Upper lobe of left lung (tissue), 6 donors: ENCODE results near the gene DGKQ. TPM values are rescaled to one million over a fixed set of nuclear protein-coding genes. Genes with fewer than 3 reads are reported as not detected.
A peak's percentile ranks its signal among the peaks of the same experiment; 100 is the strongest.
"Not testable (repeated sequence)": the region's sequence is repeated elsewhere in the genome, so short reads cannot be mapped to it uniquely, and the experiment has no call there.

Experiments
- ATAC-seq, 2 donors: fragments of 200-7000 bp; cut with Tn5 transposase; one replicate each; pipeline ENCODE4 v1.9.1; 2022; ENCODE audit warnings: mild to moderate bottlenecking in 2 of 2, moderate library complexity in 2 of 2; ENCODE audit not compliant: low FRiP score in 2 of 2
- DNase-seq, 2 donors: peaks; one replicate each; pipeline ENCODE4 v3.0.0-alpha.2; 2019 to 2020
- H3K27ac ChIP-seq, 4 donors: fragments of 200-600 bp; sonication (generic); one replicate each; pipeline ENCODE4 v1.5.1; 2016 to 2019
- H3K27me3 ChIP-seq, 4 donors: fragments of 200-600 bp; sonication (generic); one replicate each; pipeline ENCODE4 v1.5.1; 2017 to 2019
- H3K36me3 ChIP-seq, 4 donors: fragments of 200-600 bp; sonication (generic); one replicate each; pipeline ENCODE4 v1.5.1; 2016 to 2019
- H3K4me1 ChIP-seq, 4 donors: fragments of 200-600 bp; sonication (generic); one replicate each; pipeline ENCODE4 v1.5.1; 2018 to 2019
- H3K4me3 ChIP-seq, 4 donors: fragments of 200-600 bp; sonication (generic); one replicate each; pipeline ENCODE4 v1.5.1; 2017 to 2019; ENCODE audit warnings: mild to moderate bottlenecking in 2 of 4, moderate library complexity in 1 of 4
- H3K9me3 ChIP-seq, 4 donors: fragments of 200-600 bp; sonication (generic); one replicate each; pipeline ENCODE4 v1.5.1; 2018 to 2019
- CTCF ChIP-seq, 6 experiments: fragments of 450-650 bp in 4 of 6; fragments of 200-600 bp in 2 of 6; sonication (generic) in 2 of 6; IDR thresholded peaks; one replicate each; pipeline ENCODE4 v1.5.1; 2016 to 2019; ENCODE audit warnings: antibody characterized with exemption in 6 of 6
- EP300 ChIP-seq, 4 donors: sonication (generic); formaldehyde crosslinking; IDR thresholded peaks; one replicate each; pipeline ENCODE4 v1.5.1; 2017; ENCODE audit warnings: antibody characterized with exemption in 4 of 4, control low read depth in 2 of 4
- POLR2A ChIP-seq, 4 donors: fragments of 450-650 bp; IDR thresholded peaks; one replicate each; pipeline ENCODE4 v1.5.1; 2016 to 2017; ENCODE audit warnings: antibody characterized with exemption in 4 of 4, mild to moderate bottlenecking in 2 of 4
- POLR2AphosphoS5 ChIP-seq, 2 donors: sonication (generic); formaldehyde crosslinking; IDR thresholded peaks; one replicate each; pipeline ENCODE4 v1.5.1; 2017; ENCODE audit warnings: antibody characterized with exemption in 2 of 2
- WGBS, 2 donors: methylation state at CpG; one replicate each; pipeline ENCODE4 v1.1.5; 2017 to 2018; 5-methylcytosine and 5-hydroxymethylcytosine counted together
- total RNA-seq, 6 donors: library from RNA; depleted of rRNA in 4 of 6; stranded (reverse); fragments of >200 nt in 4 of 6; gene quantifications; one replicate each; pipeline versions ENCODE4 v1.1.0 to v1.2.1, GENCODE V29; 2016 to 2021
- donor health status: DM: no; HTN: no; CAD: no; lungs with moderate emphysema.
- donor health status: DM: no; HTN: yes; CAD: no; lungs with severe emphysema.

Gene DGKQ
- total RNA-seq, 6 donors from 2014 or later = 10.7 to 36.7 (median 17.5) TPM

GRCh38 chr4:929096-929765 lies 44.1 kb downstream of the DGKQ start:
- no peak for DNase-seq
- WGBS, 2 donors = 93 to 94% methylated on average over 17 of the region's 17 CpGs
- Histone ChIP-seq H3K4me3 (no peak overlapping the region), H3K9me3 (no peaks in the 10 kb centered on the region), H3K27me3 (no peaks in the 10 kb centered on the region), H3K4me1 (peaks cover 45 to 81% (median 54%) of the 10 kb centered on the region in 4 donors), H3K27ac (peak overlapping the region in 1 of 4 donors; percentile 98), H3K36me3 (peaks cover 0 to 3% (median 0%) of the 10 kb centered on the region in 4 donors)
- TF ChIP-seq POLR2AphosphoS5 (IDR thresholded peaks at IDR 0.05) (no peak), CTCF (IDR thresholded peaks at IDR 0.05) (no peak), EP300 (IDR thresholded peaks at IDR 0.05) (no peak), POLR2A (IDR thresholded peaks at IDR 0.05) (no peak)
- ATAC-seq = no peak

- peaks cover 34 to 84% (median 46%) of the 10 kb centered on the region in 4 donors for H3K4me1 ChIP-seq
Observed at GRCh38 chr4:927566-927965, 45.8 kb downstream of the DGKQ start.

DNA sequence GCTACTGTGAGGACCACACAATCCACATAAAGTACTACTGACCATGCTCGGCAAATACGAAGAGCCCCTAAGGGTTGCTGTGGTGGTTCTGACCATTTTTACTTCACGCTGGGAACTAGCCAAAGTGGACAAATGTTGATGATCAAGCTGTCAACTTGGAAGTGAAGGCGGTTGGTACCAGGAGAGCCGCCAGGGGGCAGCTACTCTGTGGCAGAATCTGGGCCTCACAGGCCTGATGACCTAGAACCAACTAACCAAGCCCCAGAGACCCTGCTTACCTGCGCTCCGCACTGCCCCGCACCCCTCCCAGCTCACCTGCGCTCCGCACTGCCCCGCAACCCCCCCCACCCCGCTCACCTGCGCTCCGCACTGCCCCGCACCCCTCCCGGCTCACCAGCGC lies 46.8 kb downstream of the DGKQ start:
- TF ChIP-seq CTCF (IDR thresholded peaks at IDR 0.05) (peak in 1 of 6 experiments; percentile 28), EP300 (IDR thresholded peaks at IDR 0.05) (no peak), POLR2A (IDR thresholded peaks at IDR 0.05) (no peak)
- 68 to 91% methylated on average over 4 to 14 of the region's 17 CpGs for WGBS, 2 donors
- Histone ChIP-seq H3K27ac (no peak overlapping the region), H3K36me3 (peaks cover 0 to 3% (median 0%) of the 10 kb centered on the region in 4 donors), H3K4me3 (no peak overlapping the region), H3K9me3 (no peaks in the 10 kb centered on the region), H3K4me1 (peaks cover 34 to 82% (median 46%) of the 10 kb centered on the region in 4 donors), H3K27me3 (no peaks in the 10 kb centered on the region)
- DNase-seq (peak in 1 of 2 donors; percentile 20), ATAC-seq (no peak)

More at GRCh38 chr4:927566-927965, 45.8 kb downstream of the DGKQ start:
- H3K4me3 ChIP-seq, ATAC-seq, H3K9me3 ChIP-seq, H3K36me3 ChIP-seq, H3K27me3 ChIP-seq, H3K27ac ChIP-seq: not testable (repeated sequence)
- peak in 1 of 2 donors; percentile 46 for DNase-seq
- 93 to 100% methylated on average over 5 to 9 of the region's 21 CpGs for WGBS, 2 donors

DNA sequence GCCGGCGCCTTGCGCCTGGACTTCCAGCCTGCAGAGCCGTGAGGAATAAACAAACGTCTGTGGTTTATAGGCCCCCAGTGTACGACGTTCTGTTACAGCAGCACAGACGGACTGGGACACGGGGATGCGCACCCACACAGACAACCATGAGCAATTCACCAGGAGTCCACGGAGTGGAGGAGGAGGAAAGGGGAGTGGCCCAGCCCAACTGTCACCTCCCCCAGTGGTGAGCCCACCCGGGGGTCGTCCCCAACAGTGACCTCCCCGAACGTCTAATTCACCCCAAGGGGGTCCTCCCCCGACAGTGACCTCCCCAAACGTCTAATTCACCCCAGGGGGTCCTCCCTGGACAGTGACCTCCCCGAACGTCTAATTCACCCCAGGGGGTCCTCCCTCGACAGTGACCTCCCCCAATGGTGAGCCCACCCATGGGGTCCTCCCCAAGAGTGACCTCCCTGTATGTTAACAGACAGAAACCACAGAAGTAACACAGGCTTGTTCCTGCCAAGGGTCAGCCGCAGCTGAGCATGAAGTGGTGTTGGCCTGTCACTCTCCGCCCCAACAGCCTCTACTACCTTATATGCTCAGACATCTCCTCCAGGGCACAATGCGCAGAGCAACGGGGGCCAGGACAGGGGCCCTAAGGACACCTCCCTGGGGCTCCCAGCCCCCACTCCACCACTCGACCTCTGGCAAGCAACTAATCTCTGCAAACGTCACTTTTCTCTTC lies 47.4 kb downstream of the DGKQ start:
- peaks cover 0 to 3% (median 0%) of the 10 kb centered on the region in 4 donors for H3K36me3 ChIP-seq
- TF ChIP-seq CTCF (IDR thresholded peaks at IDR 0.05) (no peak), EP300 (IDR thresholded peaks at IDR 0.05) (no peak), POLR2A (IDR thresholded peaks at IDR 0.05) (no peak), POLR2AphosphoS5 (IDR thresholded peaks at IDR 0.05) (no peak)
- H3K27ac ChIP-seq = no peak overlapping the region
- peak in 1 of 2 donors; percentile 21 for ATAC-seq
- H3K27me3 ChIP-seq = no peaks in the 10 kb centered on the region
- H3K9me3 ChIP-seq = no peaks in the 10 kb centered on the region
- H3K4me3 ChIP-seq = no peak overlapping the region
- 76 to 89% methylated on average over 14 to 26 of the region's 26 CpGs for WGBS, 2 donors
- peak; percentile 11 to 41 for DNase-seq
- peaks cover 28 to 76% (median 43%) of the 10 kb centered on the region in 4 donors for H3K4me1 ChIP-seq

- H3K9me3 ChIP-seq = no peaks in the 10 kb centered on the region
- peaks cover 0 to 3% (median 0%) of the 10 kb centered on the region in 4 donors for H3K36me3 ChIP-seq
- TF ChIP-seq CTCF (IDR thresholded peaks at IDR 0.05) (no peak), POLR2AphosphoS5 (IDR thresholded peaks at IDR 0.05) (no peak), POLR2A (IDR thresholded peaks at IDR 0.05) (no peak), EP300 (IDR thresholded peaks at IDR 0.05) (no peak)
- H3K4me3 ChIP-seq = no peak overlapping the region
- ATAC-seq (no peak), DNase-seq (peak; percentile 12 to 56)
- no peaks in the 10 kb centered on the region for H3K27me3 ChIP-seq
- 93 to 94% methylated on average over 8 to 9 of the region's 9 CpGs for WGBS, 2 donors
- no peak overlapping the region for H3K27ac ChIP-seq
- H3K4me1 ChIP-seq = peaks cover 21 to 70% (median 36%) of the 10 kb centered on the region in 4 donors
Observed at GRCh38 chr4:925171-925570, 48.2 kb downstream of the DGKQ start.
